SK-N-DZ (cell line): ENCODE data around the gene PAM.
"Not testable (repeated sequence)": the region's sequence is repeated elsewhere in the genome, so short reads cannot be mapped to it uniquely, and the experiment has no call there.

ENCODE experiments used
- DNase-seq: peaks from one replicate; pipeline ENCODE4 v3.0.0-alpha.2; 2015; ENCODE audit warnings: low spot score

PAM gene

GRCh38 chr5:102902135-102902448, 147.0 kb downstream of the PAM start:
- DNase-seq = no peak

- no peak for DNase-seq
These were observed 147.5 kb downstream of the PAM start for GRCh38 chr5:102902647-102903046.

GRCh38 chr5:102903074-102903871, 148.2 kb downstream of the PAM start:
- no peak for DNase-seq

- DNase-seq = no peak
These were observed 150.0 kb downstream of the PAM start for GRCh38 chr5:102905056-102905455.

GRCh38 chr5:102907099-102907498, 152.0 kb downstream of the PAM start:
- not testable (repeated sequence) for DNase-seq

- no peak for DNase-seq
These were observed 155.4 kb downstream of the PAM start for GRCh38 chr5:102910240-102911226.

GRCh38 chr5:102911973-102912372, 156.9 kb downstream of the PAM start:
- no peak for DNase-seq

GRCh38 chr5:102916109-102916508, 161.0 kb downstream of the PAM start:
- no peak for DNase-seq

GRCh38 chr5:102918986-102919610, 164.0 kb downstream of the PAM start:
- no peak for DNase-seq

- DNase-seq = no peak
These were observed 165.7 kb downstream of the PAM start for GRCh38 chr5:102920762-102921161.

GRCh38 chr5:102921341-102922044, 166.4 kb downstream of the PAM start:
- no peak for DNase-seq

GRCh38 chr5:102922111-102922720, 167.1 kb downstream of the PAM start:
- DNase-seq = no peak

GRCh38 chr5:102922799-102923477, 167.8 kb downstream of the PAM start:
- peak; percentile 7 for DNase-seq

- no peak for DNase-seq
These were observed 169.9 kb downstream of the PAM start for GRCh38 chr5:102924963-102925362.

GRCh38 chr5:102927007-102927406, 171.9 kb downstream of the PAM start:
- no peak for DNase-seq

- no peak for DNase-seq
These were observed 175.1 kb downstream of the PAM start for GRCh38 chr5:102930244-102930643.

- no peak for DNase-seq
These were observed 176.1 kb downstream of the PAM start for GRCh38 chr5:102931085-102931725.

- no peak for DNase-seq
These were observed 177.7 kb downstream of the PAM start for GRCh38 chr5:102932781-102933180.

- DNase-seq = no peak
These were observed 178.2 kb downstream of the PAM start for GRCh38 chr5:102933316-102933715.
